ENCODE measurements around the gene MEIS1.

MEIS1 gene

DNA sequence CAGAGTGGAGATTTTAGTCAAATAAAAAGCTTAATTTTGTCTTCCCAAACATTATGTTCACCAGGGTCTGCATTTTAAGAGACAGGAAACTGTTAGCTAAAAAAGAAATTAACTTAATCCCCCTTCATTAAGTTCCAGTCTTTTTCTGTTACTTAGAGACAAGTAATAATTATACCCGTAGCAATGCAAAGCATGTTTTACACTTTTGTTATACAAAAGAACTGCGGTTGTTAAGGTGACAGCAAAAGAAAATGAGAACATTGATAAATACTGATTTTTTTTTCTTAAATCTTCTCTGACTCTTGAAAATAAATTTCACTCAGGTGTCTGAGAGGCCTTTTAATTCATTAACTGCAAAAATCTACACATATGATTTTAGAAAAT is 101.4 kb downstream of the MEIS1 start:
- no peak for DNase-seq (ENCODE audit: low read depth)

- no peak for DNase-seq (ENCODE audit: low read depth)
These were observed 102.1 kb downstream of the MEIS1 start for GRCh38 chr2:66536997-66537396.

GRCh38 chr2:66538291-66538690 is 103.4 kb downstream of the MEIS1 start:
- DNase-seq (ENCODE audit: low read depth) = no peak

DNA sequence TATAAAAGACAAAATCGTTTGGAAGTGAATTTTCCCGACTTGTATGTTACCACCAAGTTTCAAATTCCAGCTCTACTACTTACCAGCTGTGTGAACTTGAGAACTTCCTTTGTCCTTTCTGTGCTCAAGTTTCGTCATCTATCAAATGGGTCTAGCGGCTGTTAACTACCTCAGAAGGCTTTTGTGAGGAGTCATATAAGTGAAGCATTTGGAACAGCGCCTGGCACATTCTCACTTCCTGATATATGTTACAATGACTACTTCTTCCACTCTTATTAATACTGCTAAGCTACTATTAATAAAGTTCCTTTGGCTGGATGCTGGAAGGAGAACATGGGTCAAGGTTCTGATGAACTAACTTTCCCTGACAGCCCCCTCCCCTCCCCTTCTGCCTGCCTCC is 104.5 kb downstream of the MEIS1 start:
- no peak for DNase-seq (ENCODE audit: low read depth)

DNA sequence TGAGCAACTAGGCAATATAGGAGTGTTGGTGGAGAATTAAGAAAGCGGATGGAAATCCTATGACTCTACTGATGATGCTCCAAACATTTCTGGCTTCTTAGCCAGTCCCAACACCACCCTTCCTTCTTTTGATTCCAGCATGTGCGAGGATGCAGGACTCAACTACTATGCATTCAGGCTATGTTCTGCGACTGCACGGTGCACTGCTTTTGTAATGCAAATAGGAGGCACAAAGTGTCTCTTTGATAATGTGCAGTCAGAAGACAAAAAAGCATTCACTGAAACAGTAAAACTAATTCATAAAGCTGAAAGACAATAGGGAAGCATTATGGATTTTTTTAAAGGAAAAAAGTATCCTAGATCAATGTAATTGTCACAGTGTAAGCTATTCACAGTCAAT is 106.7 kb downstream of the MEIS1 start:
- DNase-seq (ENCODE audit: low read depth) = no peak

GRCh38 chr2:66543257-66543767 is 108.4 kb downstream of the MEIS1 start:
- no peak for DNase-seq (ENCODE audit: low read depth)

- DNase-seq (ENCODE audit: low read depth) = no peak
These were observed 109.3 kb downstream of the MEIS1 start for GRCh38 chr2:66544258-66544657.

- DNase-seq (ENCODE audit: low read depth) = no peak
These were observed 110.3 kb downstream of the MEIS1 start for GRCh38 chr2:66545258-66545657.

DNA sequence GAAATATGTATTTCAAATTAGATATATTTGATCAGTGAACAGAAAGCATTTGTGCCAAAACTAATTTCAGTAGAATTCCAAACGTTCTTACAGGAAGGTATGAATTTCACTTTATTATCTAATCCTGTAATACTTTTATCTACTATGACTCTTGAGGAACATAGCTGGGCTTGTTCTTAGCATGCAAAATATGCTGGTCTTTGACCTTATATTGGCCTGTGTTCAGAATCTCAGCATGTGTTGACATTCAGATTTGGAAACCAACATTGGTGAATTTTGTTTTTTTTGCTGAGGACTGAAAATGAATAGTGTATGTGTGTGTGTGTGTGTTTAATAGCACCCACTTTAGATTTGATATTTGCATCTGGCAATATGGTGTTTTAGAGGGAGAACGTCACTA is 112.2 kb downstream of the MEIS1 start:
- DNase-seq (ENCODE audit: low read depth) = no peak

DNA sequence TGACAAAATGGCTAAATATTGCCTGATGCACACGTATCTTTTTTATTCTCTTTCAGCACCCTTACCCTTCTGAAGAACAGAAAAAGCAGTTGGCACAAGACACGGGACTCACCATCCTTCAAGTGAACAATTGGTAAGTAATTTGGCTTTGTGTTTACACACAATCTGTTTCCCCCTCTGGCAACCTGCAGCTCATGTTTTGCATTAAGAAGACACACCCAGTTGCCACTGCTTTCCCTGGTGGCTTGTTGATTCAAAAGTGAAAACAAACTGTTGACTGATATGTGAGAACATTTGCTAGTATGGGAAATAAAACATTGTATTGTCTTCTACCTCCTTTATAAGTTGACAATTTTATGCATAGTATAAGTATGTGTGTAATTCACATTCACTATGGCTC is 113.0 kb downstream of the MEIS1 start:
- no peak for DNase-seq (ENCODE audit: low read depth)

- DNase-seq (ENCODE audit: low read depth) = no peak
These were observed 113.5 kb downstream of the MEIS1 start for GRCh38 chr2:66548422-66548821.

DNA sequence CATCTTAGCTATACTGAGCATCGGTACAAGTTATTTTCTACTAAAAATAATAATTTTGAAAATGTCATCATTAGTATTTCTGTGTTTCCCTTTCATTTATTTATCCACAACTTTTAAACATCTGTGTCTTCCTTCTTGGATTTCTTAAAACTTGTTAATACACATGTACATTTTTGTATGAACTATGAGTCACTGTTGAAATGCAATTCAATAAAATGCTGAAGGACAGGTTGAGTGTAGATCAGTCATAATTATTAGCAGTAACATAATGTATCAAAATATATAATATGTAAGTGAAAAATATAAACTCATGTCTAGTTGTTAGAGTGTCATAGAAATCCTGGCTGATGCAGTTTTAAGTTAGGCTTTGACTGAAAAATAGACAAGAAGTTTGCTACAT is 115.9 kb downstream of the MEIS1 start:
- DNase-seq (ENCODE audit: low read depth) = no peak

DNA sequence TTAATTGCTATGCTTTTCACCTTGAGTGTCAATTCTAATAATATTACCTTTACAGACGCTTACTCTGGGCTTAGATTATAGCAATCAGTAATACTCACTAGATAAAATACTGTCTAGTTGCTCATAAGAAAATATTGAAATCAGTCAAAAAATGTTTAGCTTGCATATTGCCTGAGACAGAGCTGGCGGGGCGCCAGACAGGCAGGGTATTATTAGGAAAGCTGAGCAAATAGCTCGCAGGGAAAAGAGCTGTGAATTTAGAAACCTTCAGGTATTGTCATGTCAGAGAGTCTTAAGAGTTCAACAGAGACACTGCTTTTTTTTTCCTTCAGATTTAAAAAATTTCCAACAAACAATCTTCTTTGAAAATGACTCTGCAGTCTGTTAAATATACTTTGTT is 118.4 kb downstream of the MEIS1 start:
- DNase-seq (ENCODE audit: low read depth) = no peak

DNA sequence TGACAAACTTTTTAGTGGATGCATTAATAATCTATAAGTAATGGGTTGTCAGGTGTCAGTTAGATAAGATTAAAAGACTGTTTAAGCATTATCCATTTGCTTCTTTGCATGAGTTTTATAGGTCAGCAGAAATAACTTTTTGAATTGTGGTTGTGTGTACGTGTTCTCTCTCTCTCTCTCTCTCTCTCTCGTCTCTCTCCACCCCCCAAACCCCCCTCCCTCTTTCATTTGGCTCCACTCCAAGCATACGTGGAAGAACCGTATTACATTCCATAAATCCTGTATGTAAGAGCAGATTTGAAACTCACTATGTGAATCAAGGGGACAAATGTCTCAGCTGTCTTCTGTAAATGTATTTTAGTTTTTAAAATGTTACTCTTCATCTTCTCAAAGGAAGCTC is 120.2 kb downstream of the MEIS1 start:
- DNase-seq (ENCODE audit: low read depth) = no peak

GRCh38 chr2:66555501-66556324 is 120.8 kb downstream of the MEIS1 start:
- DNase-seq (ENCODE audit: low read depth) = no peak

GRCh38 chr2:66559672-66560071 is 124.7 kb downstream of the MEIS1 start:
- no peak for DNase-seq (ENCODE audit: low read depth)

- DNase-seq (ENCODE audit: low read depth) = no peak
These were observed 125.8 kb downstream of the MEIS1 start for GRCh38 chr2:66560683-66561082.

GRCh38 chr2:66561645-66562303 is 126.8 kb downstream of the MEIS1 start:
- no peak for DNase-seq (ENCODE audit: low read depth)

DNA sequence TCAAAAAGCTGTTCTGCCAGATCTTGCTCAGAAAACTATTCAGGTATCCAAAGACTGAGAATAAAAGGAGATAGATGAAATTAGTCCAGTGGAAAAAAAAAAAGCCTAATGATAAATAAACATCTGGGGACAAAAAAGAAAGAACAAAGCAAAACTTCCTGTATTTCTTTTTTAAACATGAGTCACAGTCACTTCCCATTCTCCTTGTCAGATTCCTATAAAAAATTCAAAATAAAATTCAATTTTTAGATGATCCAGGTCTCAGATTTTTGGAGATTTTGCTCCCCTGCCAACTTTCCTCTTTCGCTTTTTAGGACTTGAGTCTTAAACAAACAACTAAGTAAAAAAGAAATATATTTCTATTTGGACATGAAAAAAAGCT is 127.4 kb downstream of the MEIS1 start:
- DNase-seq (ENCODE audit: low read depth) = no peak

- no peak for DNase-seq (ENCODE audit: low read depth)
These were observed 128.5 kb downstream of the MEIS1 start for GRCh38 chr2:66563473-66563872.

DNA sequence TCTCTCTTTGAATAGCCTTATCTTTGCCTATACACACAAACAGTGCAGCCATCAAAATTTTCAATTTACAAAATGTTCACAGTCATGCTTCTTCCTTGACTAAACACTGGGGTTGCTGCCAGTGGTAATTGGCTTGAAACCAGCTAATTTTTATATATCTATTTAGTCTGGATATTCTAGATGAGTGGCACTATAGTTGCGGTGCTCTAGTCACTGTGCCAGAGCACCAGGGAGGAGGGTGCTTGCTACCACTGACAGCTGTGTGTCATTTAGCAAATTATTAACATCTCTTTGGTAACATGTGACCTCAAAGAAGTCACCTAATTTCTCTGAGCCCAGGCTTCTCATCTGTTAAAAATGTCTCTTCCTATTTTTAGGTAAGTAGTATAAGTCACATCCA is 130.4 kb downstream of the MEIS1 start:
- no peak for DNase-seq (ENCODE audit: low read depth)

- no peak for DNase-seq (ENCODE audit: low read depth)
These were observed 131.9 kb downstream of the MEIS1 start for GRCh38 chr2:66566726-66567399.

- DNase-seq (ENCODE audit: low read depth) = no peak
These were observed 132.8 kb downstream of the MEIS1 start for GRCh38 chr2:66567729-66568128.
